ENCODE results near the gene CEP112.
A peak's percentile ranks its signal among the peaks of the same experiment; 100 is the strongest.

CEP112 gene

GRCh38 chr17:65755799-65756198 lies 436.1 kb downstream of the CEP112 start:
- in situ Hi-C loops (cut with HindIII; ENCODE audit: low sequenced_read_pairs) = no loop called here
- no peak for TF ChIP-seq CTCF (IDR thresholded peaks at IDR 0.05; ENCODE audit: low read depth, low read length, missing control alignments)
- no peak overlapping the region for H3K4me3 ChIP-seq (ENCODE audit: low read depth, low read length)
- DNase-seq (ENCODE audit: low read depth) = no peak

- no peak overlapping the region for H3K4me3 ChIP-seq (ENCODE audit: low read depth, low read length)
- DNase-seq (ENCODE audit: low read depth) = no peak
- in situ Hi-C loops (cut with HindIII; ENCODE audit: low sequenced_read_pairs) = no loop called here
- TF ChIP-seq CTCF (IDR thresholded peaks at IDR 0.05; ENCODE audit: low read depth, low read length, missing control alignments) = no peak
Measured at GRCh38 chr17:65754630-65755029, 437.3 kb downstream of the CEP112 start.

GRCh38 chr17:65754081-65754480 lies 437.9 kb downstream of the CEP112 start:
- H3K4me3 ChIP-seq (ENCODE audit: low read depth, low read length) = no peak overlapping the region
- in situ Hi-C loops (cut with HindIII; ENCODE audit: low sequenced_read_pairs) = no loop called here
- DNase-seq (ENCODE audit: low read depth) = no peak
- TF ChIP-seq CTCF (IDR thresholded peaks at IDR 0.05; ENCODE audit: low read depth, low read length, missing control alignments) = no peak

- in situ Hi-C loops (cut with HindIII; ENCODE audit: low sequenced_read_pairs) = no loop called here
- no peak for DNase-seq (ENCODE audit: low read depth)
- no peak for TF ChIP-seq CTCF (IDR thresholded peaks at IDR 0.05; ENCODE audit: low read depth, low read length, missing control alignments)
- no peak overlapping the region for H3K4me3 ChIP-seq (ENCODE audit: low read depth, low read length)
Measured at GRCh38 chr17:65753348-65753747, 438.6 kb downstream of the CEP112 start.

- no peak for TF ChIP-seq CTCF (IDR thresholded peaks at IDR 0.05; ENCODE audit: low read depth, low read length, missing control alignments)
- no peak overlapping the region for H3K4me3 ChIP-seq (ENCODE audit: low read depth, low read length)
- in situ Hi-C loops (cut with HindIII; ENCODE audit: low sequenced_read_pairs) = no loop called here
- DNase-seq (ENCODE audit: low read depth) = no peak
Measured at GRCh38 chr17:65751263-65751662, 440.7 kb downstream of the CEP112 start.

GRCh38 chr17:65750631-65751115 lies 441.3 kb downstream of the CEP112 start:
- TF ChIP-seq CTCF (IDR thresholded peaks at IDR 0.05; ENCODE audit: low read depth, low read length, missing control alignments) = no peak
- no peak overlapping the region for H3K4me3 ChIP-seq (ENCODE audit: low read depth, low read length)
- DNase-seq (ENCODE audit: low read depth) = peak; percentile 93
- in situ Hi-C loops (cut with HindIII; ENCODE audit: low sequenced_read_pairs) = no loop called here

GRCh38 chr17:65750166-65750565 lies 441.8 kb downstream of the CEP112 start:
- H3K4me3 ChIP-seq (ENCODE audit: low read depth, low read length) = no peak overlapping the region
- in situ Hi-C loops (cut with HindIII; ENCODE audit: low sequenced_read_pairs) = no loop called here
- DNase-seq (ENCODE audit: low read depth) = no peak
- TF ChIP-seq CTCF (IDR thresholded peaks at IDR 0.05; ENCODE audit: low read depth, low read length, missing control alignments) = no peak

Measured in astrocyte of the cerebellum (primary cell).